ENCODE results near the gene MBD2.

The MBD2 gene

GRCh38 chr18:54203914-54204313, 20.6 kb downstream of the MBD2 start:
- no peak for DNase-seq (ENCODE audit: low spot score)
- in situ Hi-C loops (cut with MboI; ENCODE audit: low sequenced_read_pairs, unreplicated experiment): no loop called here
- TF ChIP-seq, protein P1, sequence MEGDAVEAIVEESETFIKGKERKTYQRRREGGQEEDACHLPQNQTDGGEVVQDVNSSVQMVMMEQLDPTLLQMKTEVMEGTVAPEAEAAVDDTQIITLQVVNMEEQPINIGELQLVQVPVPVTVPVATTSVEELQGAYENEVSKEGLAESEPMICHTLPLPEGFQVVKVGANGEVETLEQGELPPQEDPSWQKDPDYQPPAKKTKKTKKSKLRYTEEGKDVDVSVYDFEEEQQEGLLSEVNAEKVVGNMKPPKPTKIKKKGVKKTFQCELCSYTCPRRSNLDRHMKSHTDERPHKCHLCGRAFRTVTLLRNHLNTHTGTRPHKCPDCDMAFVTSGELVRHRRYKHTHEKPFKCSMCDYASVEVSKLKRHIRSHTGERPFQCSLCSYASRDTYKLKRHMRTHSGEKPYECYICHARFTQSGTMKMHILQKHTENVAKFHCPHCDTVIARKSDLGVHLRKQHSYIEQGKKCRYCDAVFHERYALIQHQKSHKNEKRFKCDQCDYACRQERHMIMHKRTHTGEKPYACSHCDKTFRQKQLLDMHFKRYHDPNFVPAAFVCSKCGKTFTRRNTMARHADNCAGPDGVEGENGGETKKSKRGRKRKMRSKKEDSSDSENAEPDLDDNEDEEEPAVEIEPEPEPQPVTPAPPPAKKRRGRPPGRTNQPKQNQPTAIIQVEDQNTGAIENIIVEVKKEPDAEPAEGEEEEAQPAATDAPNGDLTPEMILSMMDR (IDR thresholded peaks at IDR 0.05; ENCODE audit: borderline replicate concordance, control extremely low read depth, extremely low read depth, insufficient read depth, missing control alignments): no peak

DNA sequence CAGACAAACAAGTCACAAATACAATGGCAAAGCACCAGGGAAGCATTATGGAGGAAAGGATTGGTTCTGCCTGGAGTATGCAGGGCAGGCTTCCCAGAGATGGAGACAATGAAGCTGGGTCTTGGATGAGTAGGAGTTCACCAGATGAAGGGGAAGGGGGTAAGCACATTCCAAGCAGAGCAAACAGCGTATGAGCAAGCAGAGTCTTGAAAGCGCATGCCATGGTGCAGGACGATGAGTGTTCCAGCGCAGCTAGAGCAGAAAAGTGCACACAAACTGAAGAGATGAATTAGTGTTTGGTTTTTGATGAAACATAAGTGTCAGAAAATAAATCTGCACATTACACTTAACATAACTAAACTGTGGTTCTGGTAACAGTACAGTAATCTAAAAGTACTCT, 21.6 kb downstream of the MBD2 start:
- TF ChIP-seq, protein P1 (IDR thresholded peaks at IDR 0.05; ENCODE audit: borderline replicate concordance, control extremely low read depth, extremely low read depth, insufficient read depth, missing control alignments): no peak
- DNase-seq (ENCODE audit: low spot score): no peak
- in situ Hi-C loops (cut with MboI; ENCODE audit: low sequenced_read_pairs, unreplicated experiment): no loop called here

- no peak for DNase-seq (ENCODE audit: low spot score)
- TF ChIP-seq, protein P1 (IDR thresholded peaks at IDR 0.05; ENCODE audit: borderline replicate concordance, control extremely low read depth, extremely low read depth, insufficient read depth, missing control alignments): no peak
- in situ Hi-C loops (cut with MboI; ENCODE audit: low sequenced_read_pairs, unreplicated experiment): no loop called here
Measured at GRCh38 chr18:54197747-54198411, 26.6 kb downstream of the MBD2 start.

- in situ Hi-C loops (cut with MboI; ENCODE audit: low sequenced_read_pairs, unreplicated experiment): no loop called here
- TF ChIP-seq, protein P1 (IDR thresholded peaks at IDR 0.05; ENCODE audit: borderline replicate concordance, control extremely low read depth, extremely low read depth, insufficient read depth, missing control alignments): no peak
- no peak for DNase-seq (ENCODE audit: low spot score)
Measured at GRCh38 chr18:54193786-54194185, 30.7 kb downstream of the MBD2 start.

DNA sequence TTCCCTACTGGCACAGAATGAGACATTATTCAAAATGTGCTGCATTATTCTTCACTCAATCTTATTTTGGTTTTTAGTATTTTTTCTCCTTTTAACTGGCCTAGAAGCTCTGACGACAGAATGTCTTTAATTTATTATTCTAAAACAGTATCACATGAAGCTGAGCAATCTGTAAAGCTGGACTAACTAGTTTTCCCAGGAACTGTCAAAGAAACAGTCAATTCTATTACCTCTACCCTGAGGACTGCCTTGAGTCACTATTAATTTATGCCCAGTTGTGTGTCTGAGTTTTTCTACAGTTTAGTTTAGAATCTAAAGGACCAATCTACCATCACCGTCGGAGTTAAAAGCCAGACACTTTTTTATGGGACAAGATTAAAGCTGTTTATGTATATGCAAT, 31.6 kb downstream of the MBD2 start:
- TF ChIP-seq, protein P1 (IDR thresholded peaks at IDR 0.05; ENCODE audit: borderline replicate concordance, control extremely low read depth, extremely low read depth, insufficient read depth, missing control alignments): no peak
- in situ Hi-C loops (cut with MboI; ENCODE audit: low sequenced_read_pairs, unreplicated experiment): no loop called here
- DNase-seq (ENCODE audit: low spot score): no peak

DNA sequence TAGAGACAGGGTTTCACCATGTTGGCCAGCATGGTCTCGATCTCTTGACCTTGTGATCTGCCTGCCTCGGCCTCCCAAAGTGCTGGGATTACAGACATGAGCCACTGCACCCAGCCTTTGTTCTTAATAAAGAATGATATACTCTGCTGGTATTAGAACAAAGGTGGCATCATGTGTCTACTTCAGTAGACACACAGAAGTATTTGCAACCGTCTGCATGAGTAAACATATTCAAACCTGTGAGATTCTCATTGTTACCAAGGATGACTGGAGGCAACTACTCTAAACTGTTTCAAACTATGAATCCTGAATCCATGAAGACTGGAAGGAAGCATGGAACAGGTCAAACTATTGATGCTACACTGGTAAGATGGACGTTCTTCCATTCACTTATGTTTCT, 32.1 kb downstream of the MBD2 start:
- TF ChIP-seq, protein P1 (IDR thresholded peaks at IDR 0.05; ENCODE audit: borderline replicate concordance, control extremely low read depth, extremely low read depth, insufficient read depth, missing control alignments): no peak
- in situ Hi-C loops (cut with MboI; ENCODE audit: low sequenced_read_pairs, unreplicated experiment): no loop called here

More for the DNA sequence above, 32.1 kb downstream of the MBD2 start:
- no peak for DNase-seq (ENCODE audit: low spot score)
